GM10248 (cell line): ENCODE results near the gene COX18.

ENCODE experiments used
- CTCF ChIA-PET: fragments of 300-600 bp; sonication (Branson Sonifier 250); formaldehyde crosslinking; extraction: SDS; loops from one replicate; lab custom pipeline; 2021; ENCODE audit warnings: antibody characterized with exemption; lab: Yijun Ruan, JAX
- POLR2A ChIA-PET: fragments of 350-650 bp; sonication (Branson Sonifier 250); formaldehyde crosslinking; extraction: SDS; loops from one replicate; lab custom pipeline; 2020; ENCODE audit warnings: antibody characterized with exemption; lab: Yijun Ruan, JAX
- DNase-seq: peaks from one replicate; pipeline ENCODE4 v3.0.0; 2012; ENCODE audit errors: extremely low spot score
- TF ChIP-seq, protein P1 (sequence below): IDR thresholded peaks from 2 replicates; pipeline ENCODE4 v1.5.1; 2012; ENCODE audit warnings: mild to moderate bottlenecking, low read depth; ENCODE audit errors: extremely low read depth, missing control alignments, control extremely low read depth

The COX18 gene, protein sequence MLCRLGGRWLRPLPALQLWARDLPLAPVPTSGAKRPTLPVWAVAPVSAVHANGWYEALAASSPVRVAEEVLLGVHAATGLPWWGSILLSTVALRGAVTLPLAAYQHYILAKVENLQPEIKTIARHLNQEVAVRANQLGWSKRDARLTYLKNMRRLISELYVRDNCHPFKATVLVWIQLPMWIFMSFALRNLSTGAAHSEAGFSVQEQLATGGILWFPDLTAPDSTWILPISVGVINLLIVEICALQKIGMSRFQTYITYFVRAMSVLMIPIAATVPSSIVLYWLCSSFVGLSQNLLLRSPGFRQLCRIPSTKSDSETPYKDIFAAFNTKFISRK

DNA sequence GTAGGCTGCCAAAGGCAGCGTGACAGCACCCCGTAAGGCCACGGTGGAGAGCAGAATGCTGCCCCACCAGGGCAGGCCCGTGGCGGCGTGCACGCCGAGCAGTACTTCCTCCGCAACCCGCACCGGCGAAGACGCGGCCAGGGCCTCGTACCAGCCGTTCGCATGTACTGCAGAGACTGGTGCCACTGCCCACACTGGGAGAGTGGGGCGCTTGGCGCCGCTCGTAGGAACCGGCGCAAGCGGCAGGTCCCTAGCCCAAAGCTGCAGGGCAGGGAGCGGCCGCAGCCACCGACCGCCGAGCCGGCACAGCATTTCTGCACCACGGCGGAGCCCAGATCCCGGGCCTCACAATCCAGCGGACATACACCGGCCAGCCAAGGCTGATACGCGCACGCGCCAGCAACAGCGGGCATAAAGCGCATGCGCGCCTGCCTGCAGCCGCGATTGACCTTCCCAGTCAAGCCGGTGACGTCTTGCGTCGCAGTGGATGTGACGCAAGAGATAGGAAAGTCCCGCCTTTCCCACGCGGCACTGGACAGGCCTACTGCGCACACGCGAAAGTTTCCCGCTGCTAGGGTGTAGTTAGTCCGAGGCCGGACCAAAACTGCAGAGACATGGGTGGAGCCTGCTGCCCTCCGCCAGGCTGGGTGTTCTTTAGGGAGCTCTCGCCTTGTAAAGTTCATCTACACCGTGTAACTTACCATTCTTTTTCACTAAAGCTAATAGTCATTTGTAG is at the start of gene COX18:
COX18 (minus strand) TSS at position 379 of the 736 bp plus-strand sequence; CDS start at position 312, 67 bp downstream.
- ChIA-PET POLR2A (interaction anchor here (1.0 kb wide), 2 partner anchors 12 to 190 kb away, joined by 3 to 4 read pairs; no protein-coding TSS in a partner anchor), CTCF (interaction anchor here (1.0 to 1.8 kb wide), 5 partner anchors 11 to 188 kb away, joined by 3 to 6 read pairs (median 3); no protein-coding TSS in a partner anchor)
- TF ChIP-seq, protein P1, sequence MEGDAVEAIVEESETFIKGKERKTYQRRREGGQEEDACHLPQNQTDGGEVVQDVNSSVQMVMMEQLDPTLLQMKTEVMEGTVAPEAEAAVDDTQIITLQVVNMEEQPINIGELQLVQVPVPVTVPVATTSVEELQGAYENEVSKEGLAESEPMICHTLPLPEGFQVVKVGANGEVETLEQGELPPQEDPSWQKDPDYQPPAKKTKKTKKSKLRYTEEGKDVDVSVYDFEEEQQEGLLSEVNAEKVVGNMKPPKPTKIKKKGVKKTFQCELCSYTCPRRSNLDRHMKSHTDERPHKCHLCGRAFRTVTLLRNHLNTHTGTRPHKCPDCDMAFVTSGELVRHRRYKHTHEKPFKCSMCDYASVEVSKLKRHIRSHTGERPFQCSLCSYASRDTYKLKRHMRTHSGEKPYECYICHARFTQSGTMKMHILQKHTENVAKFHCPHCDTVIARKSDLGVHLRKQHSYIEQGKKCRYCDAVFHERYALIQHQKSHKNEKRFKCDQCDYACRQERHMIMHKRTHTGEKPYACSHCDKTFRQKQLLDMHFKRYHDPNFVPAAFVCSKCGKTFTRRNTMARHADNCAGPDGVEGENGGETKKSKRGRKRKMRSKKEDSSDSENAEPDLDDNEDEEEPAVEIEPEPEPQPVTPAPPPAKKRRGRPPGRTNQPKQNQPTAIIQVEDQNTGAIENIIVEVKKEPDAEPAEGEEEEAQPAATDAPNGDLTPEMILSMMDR, result no peak
- DNase-seq, result peak; percentile 93

DNA sequence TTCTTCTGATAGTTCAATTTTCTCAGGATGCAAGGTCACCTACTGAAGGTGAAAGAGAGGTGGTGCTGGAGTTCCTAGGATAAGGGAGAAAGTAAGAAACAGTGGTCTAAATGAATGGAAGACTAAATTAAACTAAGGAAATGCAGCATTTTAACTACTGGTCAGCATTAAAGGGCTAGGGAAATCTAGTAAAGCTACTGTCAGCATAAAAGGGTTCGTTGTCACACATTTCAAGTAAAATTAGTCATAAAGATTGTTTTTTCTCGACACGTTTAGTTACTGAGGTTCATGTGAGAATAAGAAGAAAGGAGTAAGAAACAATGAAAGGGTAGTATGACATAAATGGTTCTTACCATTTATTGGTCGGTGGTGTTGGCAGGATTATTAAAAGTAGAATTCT is 40.0 kb upstream of the COX18 start:
- CTCF ChIA-PET, result interaction anchor here (1.2 to 1.5 kb wide), 2 partner anchors 15 to 23 kb away, joined by 3 to 4 read pairs; no protein-coding TSS in a partner anchor
- TF ChIP-seq, protein P1, result no peak
- no peak for DNase-seq
- POLR2A ChIA-PET, result no interaction called here

DNA sequence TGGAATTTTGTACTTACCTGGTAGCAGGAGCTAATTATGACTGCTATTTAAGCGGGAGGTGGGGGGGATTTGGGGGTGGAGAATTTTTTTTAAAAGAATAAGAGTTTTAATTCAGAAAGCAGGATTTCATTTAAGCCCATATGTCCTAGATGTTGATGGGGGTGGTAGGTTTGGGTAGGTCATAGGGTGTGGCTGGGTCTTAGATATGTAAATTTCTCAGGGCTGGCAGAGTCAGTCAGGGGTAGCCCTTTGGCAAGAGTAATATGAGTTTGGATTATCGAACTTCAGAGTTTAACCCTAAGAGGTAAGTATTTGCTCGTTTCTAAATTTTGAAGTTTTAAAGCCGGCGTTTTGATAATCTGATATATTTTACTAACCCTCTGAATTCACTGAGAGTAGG is 35.2 kb upstream of the COX18 start:
- TF ChIP-seq, protein P1, result no peak
- DNase-seq, result no peak
- CTCF ChIA-PET, result interaction anchor here (0.7 to 2.9 kb wide), 7 partner anchors 8 to 48 kb away, joined by 3 to 7 read pairs (median 4); no protein-coding TSS in a partner anchor
- POLR2A ChIA-PET, result no interaction called here

DNA sequence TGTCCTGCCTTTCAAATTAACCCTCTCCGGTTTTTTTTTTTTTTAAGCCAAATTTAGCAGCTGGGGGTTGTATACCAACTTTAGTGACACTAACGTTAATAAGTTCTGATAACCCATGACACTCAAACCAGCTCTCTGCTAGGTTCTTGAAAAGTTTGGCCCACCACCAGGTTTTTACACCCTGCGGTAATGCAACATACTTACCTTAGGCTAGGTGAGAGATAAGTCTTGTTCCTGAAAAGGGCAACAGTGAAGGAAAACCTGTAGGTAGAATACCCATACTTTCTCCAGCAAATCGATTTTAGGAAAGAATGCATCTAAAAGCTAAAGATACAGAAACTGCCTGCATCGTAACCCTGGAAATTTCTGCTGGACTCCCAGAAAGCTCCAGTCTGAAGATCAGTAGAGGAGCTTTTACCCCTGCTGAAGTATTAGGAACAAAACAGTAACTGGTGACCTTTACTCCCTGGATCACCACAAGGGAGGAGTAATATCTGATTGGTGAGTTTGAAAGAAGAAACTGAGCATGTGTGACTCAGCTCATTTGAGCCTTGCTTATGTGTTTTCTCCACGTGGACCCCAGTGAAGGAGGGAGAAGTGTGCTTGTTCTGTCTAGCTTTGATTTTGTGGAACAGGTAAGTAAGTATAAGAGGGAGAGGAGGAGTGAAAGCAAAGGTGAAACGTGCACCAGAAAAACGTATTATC is 34.4 kb upstream of the COX18 start:
- no peak for DNase-seq
- POLR2A ChIA-PET, result no interaction called here
- TF ChIP-seq, protein P1, result no peak
- CTCF ChIA-PET, result interaction anchor here (0.8 to 2.9 kb wide), 8 partner anchors 8 to 154 kb away, joined by 3 to 7 read pairs (median 4); no protein-coding TSS in a partner anchor

DNA sequence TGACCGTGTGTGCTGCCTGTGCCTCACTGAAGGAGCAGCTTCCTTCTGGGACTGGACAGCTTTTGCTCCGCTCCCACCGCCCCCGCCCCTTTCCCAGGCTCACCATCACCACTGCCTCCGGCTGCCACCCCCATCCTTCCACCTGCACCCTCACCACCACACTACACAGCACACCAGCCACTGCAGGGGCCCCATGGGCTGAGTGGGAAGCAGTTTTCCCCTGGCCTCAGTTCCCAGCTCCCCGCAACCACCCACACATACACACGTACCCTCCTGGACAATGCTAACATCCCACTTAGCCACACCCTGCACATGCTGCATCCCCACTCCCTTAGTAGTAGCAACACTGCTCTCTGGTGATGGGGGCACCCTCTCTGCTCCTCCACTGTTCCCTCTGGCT is 29.6 kb upstream of the COX18 start:
- TF ChIP-seq, protein P1, result no peak
- ChIA-PET POLR2A (no interaction called here), CTCF (interaction anchor here (1.1 kb wide), 1 partner anchor 8 kb away, joined by 3 read pairs; no protein-coding TSS in a partner anchor)
- no peak for DNase-seq

DNA sequence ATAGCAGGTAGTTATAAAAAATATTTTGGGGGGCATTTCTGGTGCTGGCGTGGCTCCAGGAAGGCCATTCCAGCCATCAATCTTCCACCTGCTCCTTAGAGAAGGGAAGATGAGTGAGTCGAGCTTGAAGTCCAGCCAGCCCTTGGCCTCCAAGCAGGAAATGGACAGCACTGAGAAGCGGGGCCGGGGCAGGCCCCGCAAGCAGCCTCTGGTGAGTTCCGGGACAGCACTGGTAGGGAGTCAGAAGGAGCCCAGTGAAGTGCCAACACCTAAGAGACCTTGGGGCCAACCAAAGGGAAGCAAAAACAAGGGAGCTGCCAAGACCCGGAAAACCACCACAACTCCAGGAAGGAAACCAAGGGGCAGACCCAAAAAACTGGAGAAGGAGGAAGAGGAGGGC is 29.2 kb upstream of the COX18 start:
- DNase-seq, result no peak
- ChIA-PET POLR2A (no interaction called here), CTCF (interaction anchor here (1.0 to 1.1 kb wide), 2 partner anchors 8 to 27 kb away, joined by 3 read pairs; no protein-coding TSS in a partner anchor)
- TF ChIP-seq, protein P1, result no peak
